Tibial nerve (tissue), 4 donors: ENCODE measurements around the gene ATP1A1. TPM values are rescaled to one million over a fixed set of nuclear protein-coding genes. Genes with fewer than 3 reads are reported as not detected.
A peak's percentile ranks its signal among the peaks of the same experiment; 100 is the strongest.

Experiments used
- DNase-seq, 2 donors: peaks; one replicate each; pipeline ENCODE4 v3.0.0-alpha.2; 2019; ENCODE audit warnings: low spot score in 2 of 2
- H3K27ac ChIP-seq, 4 donors: fragments of 200-600 bp; sonication (generic) in 3 of 4; one replicate each; pipeline ENCODE4 v1.5.1; 2017 to 2019; ENCODE audit warnings: mild to moderate bottlenecking in 1 of 4
- H3K27me3 ChIP-seq, 2 donors: fragments of 200-600 bp; sonication (generic) in 1 of 2; one replicate each; pipeline versions ENCODE4 v1.5.1 to v1.6.0; 2017 to 2019
- H3K36me3 ChIP-seq, 3 donors: fragments of 200-600 bp; sonication (generic); one replicate each; pipeline ENCODE4 v1.5.1; 2018 to 2019
- H3K4me1 ChIP-seq, 4 donors: fragments of 200-600 bp; sonication (generic) in 3 of 4; one replicate each; pipeline ENCODE4 v1.5.1; 2017 to 2019
- H3K4me3 ChIP-seq, 4 donors: fragments of 200-600 bp; sonication (generic) in 3 of 4; one replicate each; pipeline ENCODE4 v1.5.1; 2017 to 2019; ENCODE audit warnings: mild to moderate bottlenecking in 1 of 4, moderate library complexity in 1 of 4
- H3K9me3 ChIP-seq, 4 donors: fragments of 200-600 bp; sonication (generic) in 3 of 4; one replicate each; pipeline ENCODE4 v1.5.1; 2017 to 2019
- CTCF ChIP-seq, 5 experiments: fragments of 200-600 bp in 3 of 5; fragments of 450-650 bp in 2 of 5; sonication (generic) in 3 of 5; IDR thresholded peaks; one replicate each; pipeline ENCODE4 v1.5.1; 2016 to 2019; ENCODE audit warnings: antibody characterized with exemption in 5 of 5, mild to moderate bottlenecking in 3 of 5, moderate library complexity in 2 of 5
- EP300 ChIP-seq, 2 donors: sonication (generic); formaldehyde crosslinking; IDR thresholded peaks; one replicate each; pipeline ENCODE4 v1.6.1; 2017; ENCODE audit warnings: antibody characterized with exemption in 2 of 2, mild to moderate bottlenecking in 1 of 2
- POLR2A ChIP-seq, 2 donors: fragments of 450-650 bp; IDR thresholded peaks; one replicate each; pipeline ENCODE4 v1.6.1; 2017; ENCODE audit warnings: antibody characterized with exemption in 2 of 2, mild to moderate bottlenecking in 2 of 2, moderate library complexity in 2 of 2
- WGBS, 2 donors: methylation state at CpG; one replicate each; pipeline ENCODE4 v1.1.5; 2018; 5-methylcytosine and 5-hydroxymethylcytosine counted together
- total RNA-seq, 4 donors: library from RNA; depleted of rRNA; stranded (reverse); fragments of >200 nt; gene quantifications; one replicate each; pipeline ENCODE4 v1.1.0, GENCODE V29; 2016

The ATP1A1 gene
- total RNA-seq, 4 donors from 2014 or later: 226 to 325 (median 267) TPM

- no peak overlapping the region for H3K27ac ChIP-seq
These were observed 21.1 kb upstream of the ATP1A1 start for GRCh38 chr1:116351914-116352313.

GRCh38 chr1:116352349-116352813, 20.7 kb upstream of the ATP1A1 start:
- H3K4me3 ChIP-seq: no peak overlapping the region
- H3K4me1 ChIP-seq: no peaks in the 10 kb centered on the region
- TF ChIP-seq EP300 (IDR thresholded peaks at IDR 0.05) (no peak), CTCF (IDR thresholded peaks at IDR 0.05) (no peak), POLR2A (IDR thresholded peaks at IDR 0.05) (no peak)
- DNase-seq: no peak
- no peaks in the 10 kb centered on the region for H3K9me3 ChIP-seq
- WGBS, 2 donors: 77 to 86% methylated on average over 3 of the region's 3 CpGs
- no peak overlapping the region for H3K27ac ChIP-seq
- no peaks in the 10 kb centered on the region for H3K36me3 ChIP-seq
- H3K27me3 ChIP-seq: no peaks in the 10 kb centered on the region

More at GRCh38 chr1:116351914-116352313, 21.1 kb upstream of the ATP1A1 start:
- no peaks in the 10 kb centered on the region for H3K9me3 ChIP-seq
- WGBS, 2 donors: 81 to 82% methylated on average over 4 of the region's 4 CpGs
- H3K36me3 ChIP-seq: no peaks in the 10 kb centered on the region
- no peak for TF ChIP-seq CTCF (IDR thresholded peaks at IDR 0.05)
- no peaks in the 10 kb centered on the region for H3K4me1 ChIP-seq
- no peak for DNase-seq
- no peaks in the 10 kb centered on the region for H3K27me3 ChIP-seq
- H3K4me3 ChIP-seq: no peak overlapping the region

- 91% methylated on average over 8 of the region's 8 CpGs for WGBS, 2 donors
- Histone ChIP-seq H3K36me3 (no peaks in the 10 kb centered on the region), H3K4me3 (no peak overlapping the region), H3K27ac (no peak overlapping the region), H3K27me3 (no peaks in the 10 kb centered on the region), H3K4me1 (no peaks in the 10 kb centered on the region), H3K9me3 (no peaks in the 10 kb centered on the region)
- DNase-seq: no peak
- TF ChIP-seq EP300 (IDR thresholded peaks at IDR 0.05) (no peak), CTCF (IDR thresholded peaks at IDR 0.05) (no peak), POLR2A (IDR thresholded peaks at IDR 0.05) (no peak)
These were observed 19.9 kb upstream of the ATP1A1 start for GRCh38 chr1:116353155-116353554.

- no peaks in the 10 kb centered on the region for H3K9me3 ChIP-seq
- WGBS, 2 donors: 76 to 77% methylated on average over 4 of the region's 4 CpGs
These were observed 17.0 kb upstream of the ATP1A1 start for GRCh38 chr1:116356067-116356466.

GRCh38 chr1:116356673-116357072, 16.4 kb upstream of the ATP1A1 start:
- no peaks in the 10 kb centered on the region for H3K27me3 ChIP-seq
- no peak overlapping the region for H3K4me3 ChIP-seq
- DNase-seq: no peak
- H3K36me3 ChIP-seq: no peaks in the 10 kb centered on the region
- H3K27ac ChIP-seq: peak overlapping the region in 1 of 4 donors; percentile 16
- no peaks in the 10 kb centered on the region for H3K4me1 ChIP-seq
- 21% methylated on average over 2 of the region's 2 CpGs for WGBS, 2 donors
- H3K9me3 ChIP-seq: no peaks in the 10 kb centered on the region
- TF ChIP-seq CTCF (IDR thresholded peaks at IDR 0.05) (no peak), EP300 (IDR thresholded peaks at IDR 0.05) (no peak), POLR2A (IDR thresholded peaks at IDR 0.05) (no peak)

More at GRCh38 chr1:116356067-116356466, 17.0 kb upstream of the ATP1A1 start:
- H3K4me3 ChIP-seq: no peak overlapping the region
- H3K27ac ChIP-seq: peak overlapping the region in 1 of 4 donors; percentile 16
- TF ChIP-seq POLR2A (IDR thresholded peaks at IDR 0.05) (no peak), CTCF (IDR thresholded peaks at IDR 0.05) (no peak), EP300 (IDR thresholded peaks at IDR 0.05) (no peak)
- no peaks in the 10 kb centered on the region for H3K36me3 ChIP-seq
- H3K27me3 ChIP-seq: no peaks in the 10 kb centered on the region
- DNase-seq: no peak
- H3K4me1 ChIP-seq: no peaks in the 10 kb centered on the region
